ENCODE data around the gene RANBP3. TPM values are rescaled to one million over a fixed set of nuclear protein-coding genes. Genes with fewer than 3 reads are reported as not detected.

RANBP3 gene
- total and polyA plus RNA-seq, 2 experiments from 2014 or later, result 40.2 to 98.3 TPM

GRCh38 chr19:5957170-5957569 lies 20.8 kb downstream of the RANBP3 start:
- H2AFZ ChIP-seq, result no peak overlapping the region
- H3K4me1 ChIP-seq (ENCODE audit: insufficient read depth), result peaks cover 72% of the 10 kb centered on the region
- H3K79me2 ChIP-seq (replicated peaks; ENCODE audit: insufficient read depth), result peaks cover 100% of the 10 kb centered on the region
- DNase-seq (ENCODE audit: low spot score), result no peak
- Mint-ChIP-seq H3K4me1 (peaks cover 82% of the 10 kb centered on the region), H3K4me3 (no peak overlapping the region), H3K36me3 (ENCODE audit: low read depth) (no peaks in the 10 kb centered on the region; the same call in 2 of the 3 replicates), H3K27me3 (ENCODE audit: insufficient read depth, low read depth, poor library complexity) (peaks cover 21% of the 10 kb centered on the region), H3K27ac (no peak overlapping the region), H3K9me3 (no peaks in the 10 kb centered on the region)
- no peak for ATAC-seq
- H3K9me2 ChIP-seq (ENCODE audit: insufficient read depth), result no peaks in the 10 kb centered on the region
- no peaks in the 10 kb centered on the region for H3K27me3 ChIP-seq (ENCODE audit: insufficient read depth)
- H4K20me1 ChIP-seq (replicated peaks; ENCODE audit: insufficient read depth), result peaks cover 64% of the 10 kb centered on the region
- no peaks in the 10 kb centered on the region for H3K36me3 ChIP-seq (ENCODE audit: insufficient read depth)
- H3K27ac ChIP-seq (ENCODE audit: low read depth), result no peak overlapping the region
- H3F3A ChIP-seq (replicated peaks; ENCODE audit: low read depth), result peaks cover 6% of the 10 kb centered on the region; the same call in 1 of the 2 replicates
- H3K4me3 ChIP-seq, result no peak overlapping the region
- no peak overlapping the region for H3K4me2 ChIP-seq
- no peak for TF ChIP-seq ZNF331 (CRISPR knock-in tag; IDR thresholded peaks at IDR 0.05; ENCODE audit: low read depth)
- no peak for TF ChIP-seq POLR2AphosphoS5 (IDR thresholded peaks at IDR 0.05; ENCODE audit: low read depth)
- TF ChIP-seq EZH2 (IDR thresholded peaks at IDR 0.05; ENCODE audit: low read depth, unreplicated experiment), result no peak
- TF ChIP-seq CREB1 (CRISPR knock-in tag; IDR thresholded peaks at IDR 0.05; ENCODE audit: low read depth), result no peak
- no peak for TF ChIP-seq JUNB (IDR thresholded peaks at IDR 0.05; ENCODE audit: unreplicated experiment)
- no peak for TF ChIP-seq REST (IDR thresholded peaks at IDR 0.05; ENCODE audit: unreplicated experiment)
- no peak for TF ChIP-seq ETS1 (IDR thresholded peaks at IDR 0.05)
- no peak for TF ChIP-seq ZNF462 (CRISPR knock-in tag; IDR thresholded peaks at IDR 0.05)
- no peak for TF ChIP-seq ZNF114 (CRISPR knock-in tag; IDR thresholded peaks at IDR 0.05)
- no peak for TF ChIP-seq EZH2phosphoT487 (IDR thresholded peaks at IDR 0.05; ENCODE audit: unreplicated experiment)
- no peak for TF ChIP-seq STAT1 (IDR thresholded peaks at IDR 0.05; ENCODE audit: unreplicated experiment)
- TF ChIP-seq NANOG (IDR thresholded peaks at IDR 0.05; ENCODE audit: borderline replicate concordance), result no peak
- no peak for TF ChIP-seq CTCF (conservative IDR thresholded peaks at IDR 0.05; ENCODE audit: low read depth in 2 of 2)
